Effector CD4-positive, alpha-beta T cell (primary cell): ENCODE measurements around the gene ELANE.

Experiments used
- DNase-seq: peaks from one replicate; pipeline ENCODE4 v3.0.0-alpha.2; 2020

Gene ELANE

DNA sequence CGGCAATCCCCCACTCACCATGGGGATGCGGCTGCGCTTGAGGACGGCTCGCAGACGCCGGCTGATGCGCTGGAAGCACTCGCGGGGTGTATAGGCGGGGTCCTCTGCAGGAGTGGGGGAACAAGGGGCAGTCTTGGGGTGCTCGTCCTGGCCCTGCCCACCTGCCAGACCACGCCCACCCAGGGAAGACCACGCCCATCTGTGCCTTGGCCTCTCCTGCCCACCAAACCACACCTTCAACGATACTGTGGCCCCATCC lies 47.9 kb downstream of the ELANE start:
- no peak for DNase-seq

- DNase-seq = no peak
Observed at GRCh38 chr19:900302-901111, 48.4 kb downstream of the ELANE start.

GRCh38 chr19:901216-902092 lies 49.4 kb downstream of the ELANE start:
- no peak for DNase-seq

- DNase-seq = no peak
Observed at GRCh38 chr19:902093-902370, 49.9 kb downstream of the ELANE start.

GRCh38 chr19:902446-903226 lies 50.5 kb downstream of the ELANE start:
- DNase-seq = no peak

- DNase-seq = no peak
Observed at GRCh38 chr19:903266-903797, 51.2 kb downstream of the ELANE start.

- DNase-seq = no peak
Observed at GRCh38 chr19:904545-904944, 52.4 kb downstream of the ELANE start.
